OCI-LY1 (cell line): ENCODE measurements around the gene RAP1GDS1.

Experiments
- H2AFZ ChIP-seq: fragments of 200-600 bp; sonication (generic), shearing (Covaris generic); 2 replicates; pipeline ENCODE4 v1.6.0; 2014; ENCODE audit warnings: antibody characterized with exemption, mild to moderate bottlenecking, low read length
- H3F3A ChIP-seq: fragments of 200-600 bp; sonication (generic), shearing (Covaris generic); 2 replicates; pipeline ENCODE4 v1.6.0; 2014; ENCODE audit warnings: mild to moderate bottlenecking, antibody characterized with exemption, low read length, moderate library complexity; ENCODE audit not compliant: insufficient read depth
- H3K27ac ChIP-seq: fragments of 200-600 bp; sonication (generic); 2 replicates; pipeline ENCODE4 v1.5.1; 2014; ENCODE audit warnings: low read length, mixed run types, mild to moderate bottlenecking, low read depth; ENCODE audit not compliant: poor library complexity, severe bottlenecking
- H3K27me3 ChIP-seq: fragments of 200-600 bp; sonication (generic); 2 replicates; pipeline ENCODE4 v1.6.0; 2014; ENCODE audit warnings: antibody characterized with exemption, mild to moderate bottlenecking, low read length, moderate library complexity; ENCODE audit not compliant: insufficient read depth
- H3K36me3 ChIP-seq: fragments of 200-600 bp; sonication (generic); 2 replicates; pipeline ENCODE4 v1.6.1; 2014; ENCODE audit warnings: mild to moderate bottlenecking, antibody characterized with exemption, low read length, moderate library complexity, mixed read lengths; ENCODE audit not compliant: insufficient read depth
- H3K4me1 ChIP-seq: fragments of 200-600 bp; sonication (generic); 2 replicates; pipeline ENCODE4 v1.5.1; 2014; ENCODE audit warnings: mild to moderate bottlenecking, low read length, moderate library complexity; ENCODE audit not compliant: insufficient read depth, severe bottlenecking
- H3K4me2 ChIP-seq: fragments of 200-600 bp; sonication (generic), shearing (Covaris generic); 2 replicates; pipeline ENCODE4 v1.6.1; 2014; ENCODE audit warnings: low read length
- H3K4me3 ChIP-seq: fragments of 200-600 bp; sonication (generic); 2 replicates; pipeline ENCODE4 v1.5.1; 2014; ENCODE audit warnings: low read length, low read depth, mild to moderate bottlenecking, mixed read lengths; ENCODE audit not compliant: poor library complexity, severe bottlenecking
- H3K79me2 ChIP-seq: fragments of 200-600 bp; shearing (Covaris generic); 2 replicates; pipeline ENCODE4 v1.6.1; 2016; ENCODE audit warnings: mixed run types, low read length, mixed read lengths; ENCODE audit not compliant: insufficient read depth
- H3K9ac ChIP-seq: fragments of 200-600 bp; sonication (generic), shearing (Covaris generic); 2 replicates; pipeline ENCODE4 v1.6.1; 2014; ENCODE audit warnings: mild to moderate bottlenecking, low read length, mixed read lengths
- H3K9me2 ChIP-seq: fragments of 200-600 bp; sonication (generic), shearing (Covaris generic); 2 replicates; pipeline ENCODE4 v1.6.1; 2014; ENCODE audit warnings: low read depth, mild to moderate bottlenecking, low read length, mixed read lengths
- H3K9me3 ChIP-seq: fragments of 200-600 bp; shearing (Covaris generic); 2 replicates; pipeline ENCODE4 v1.6.1; 2014; ENCODE audit warnings: low read length, mixed read lengths
- H4K20me1 ChIP-seq: fragments of 200-600 bp; sonication (generic), shearing (Covaris generic); 2 replicates; pipeline ENCODE4 v1.6.0; 2016; ENCODE audit warnings: mild to moderate bottlenecking, low read length; ENCODE audit not compliant: insufficient read depth
- EZH2 ChIP-seq: fragments of 200-600 bp; sonication (generic), shearing (Covaris generic); IDR thresholded peaks from 2 replicates; pipeline ENCODE4 v1.8.0; 2017; ENCODE audit warnings: borderline replicate concordance, mixed run types, mild to moderate bottlenecking, antibody characterized with exemption, low read length, moderate library complexity, mixed read lengths
- TF ChIP-seq, protein P1 (sequence below): fragments of 200-600 bp; sonication (generic), shearing (Covaris generic); IDR thresholded peaks from 2 replicates; pipeline ENCODE4 v1.5.1; 2017; ENCODE audit warnings: mild to moderate bottlenecking, antibody characterized with exemption, low read length, moderate library complexity, mixed read lengths

Gene RAP1GDS1

DNA sequence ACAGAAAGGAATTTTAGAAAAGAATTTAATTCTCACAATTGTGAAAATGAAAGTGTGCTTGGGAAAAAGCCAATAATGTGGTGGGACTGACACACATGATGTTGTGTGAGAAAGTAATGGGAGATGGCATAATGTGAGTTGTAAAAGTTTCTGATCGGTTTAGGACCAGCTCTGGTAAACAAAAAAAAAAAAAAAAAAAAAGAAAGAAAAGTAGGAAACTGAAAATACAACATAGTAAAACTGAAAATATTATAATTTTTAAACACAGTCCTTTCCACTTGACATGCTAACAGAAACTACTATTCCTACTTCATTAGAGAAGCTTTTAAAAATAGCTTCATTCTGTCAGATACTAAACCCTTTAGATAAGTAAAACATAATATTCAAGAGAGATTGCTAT is 28.2 kb downstream of the RAP1GDS1 start:
- peak overlapping the region; percentile 22; the same call in 1 of the 2 replicates for H3K4me2 ChIP-seq
- no peaks in the 10 kb centered on the region for H3K9me3 ChIP-seq
- H3K36me3 ChIP-seq, result peaks cover 9% of the 10 kb centered on the region; the same call in 1 of the 2 replicates
- no peaks in the 10 kb centered on the region for H3F3A ChIP-seq
- H2AFZ ChIP-seq, result no peak overlapping the region
- no peaks in the 10 kb centered on the region for H4K20me1 ChIP-seq
- no peaks in the 10 kb centered on the region for H3K27me3 ChIP-seq
- TF ChIP-seq, protein P1, sequence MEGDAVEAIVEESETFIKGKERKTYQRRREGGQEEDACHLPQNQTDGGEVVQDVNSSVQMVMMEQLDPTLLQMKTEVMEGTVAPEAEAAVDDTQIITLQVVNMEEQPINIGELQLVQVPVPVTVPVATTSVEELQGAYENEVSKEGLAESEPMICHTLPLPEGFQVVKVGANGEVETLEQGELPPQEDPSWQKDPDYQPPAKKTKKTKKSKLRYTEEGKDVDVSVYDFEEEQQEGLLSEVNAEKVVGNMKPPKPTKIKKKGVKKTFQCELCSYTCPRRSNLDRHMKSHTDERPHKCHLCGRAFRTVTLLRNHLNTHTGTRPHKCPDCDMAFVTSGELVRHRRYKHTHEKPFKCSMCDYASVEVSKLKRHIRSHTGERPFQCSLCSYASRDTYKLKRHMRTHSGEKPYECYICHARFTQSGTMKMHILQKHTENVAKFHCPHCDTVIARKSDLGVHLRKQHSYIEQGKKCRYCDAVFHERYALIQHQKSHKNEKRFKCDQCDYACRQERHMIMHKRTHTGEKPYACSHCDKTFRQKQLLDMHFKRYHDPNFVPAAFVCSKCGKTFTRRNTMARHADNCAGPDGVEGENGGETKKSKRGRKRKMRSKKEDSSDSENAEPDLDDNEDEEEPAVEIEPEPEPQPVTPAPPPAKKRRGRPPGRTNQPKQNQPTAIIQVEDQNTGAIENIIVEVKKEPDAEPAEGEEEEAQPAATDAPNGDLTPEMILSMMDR, result no peak
- TF ChIP-seq EZH2, result no peak
- peak overlapping the region; percentile 58 for H3K27ac ChIP-seq
- no peaks in the 10 kb centered on the region for H3K9me2 ChIP-seq
- H3K79me2 ChIP-seq, result peaks cover 46% of the 10 kb centered on the region
- no peak overlapping the region for H3K4me3 ChIP-seq
- no peak overlapping the region for H3K9ac ChIP-seq
- H3K4me1 ChIP-seq, result peaks cover 23% of the 10 kb centered on the region

DNA sequence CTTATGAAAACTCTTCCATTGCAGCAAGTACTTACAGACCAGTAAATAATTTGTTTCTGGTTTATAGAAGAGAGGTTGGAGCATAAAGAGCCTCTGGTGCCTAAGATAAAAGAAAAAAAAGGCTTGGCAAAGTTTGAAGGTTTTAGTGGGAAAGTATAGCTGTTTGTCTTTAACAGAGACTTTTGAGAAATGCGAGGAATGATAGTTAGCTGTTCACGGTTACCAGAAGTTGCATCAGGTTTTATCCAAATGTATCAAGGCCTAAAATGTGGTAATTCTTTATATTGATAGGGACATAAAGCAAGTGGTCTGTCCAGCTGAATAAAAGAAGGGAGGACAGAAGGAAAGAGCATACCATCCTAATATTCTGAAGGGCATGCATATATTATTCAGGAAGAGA is 29.3 kb downstream of the RAP1GDS1 start:
- no peak overlapping the region for H3K27ac ChIP-seq
- no peak overlapping the region for H2AFZ ChIP-seq
- H3K79me2 ChIP-seq, result peaks cover 41% of the 10 kb centered on the region
- H3K4me3 ChIP-seq, result no peak overlapping the region
- no peak overlapping the region for H3K4me2 ChIP-seq
- no peaks in the 10 kb centered on the region for H3K9me2 ChIP-seq
- no peaks in the 10 kb centered on the region for H4K20me1 ChIP-seq
- H3K27me3 ChIP-seq, result no peaks in the 10 kb centered on the region
- no peak overlapping the region for H3K9ac ChIP-seq
- TF ChIP-seq EZH2, result no peak
- TF ChIP-seq, protein P1, result no peak
- peaks cover 23% of the 10 kb centered on the region for H3K4me1 ChIP-seq
- peaks cover 20% of the 10 kb centered on the region; the same call in 1 of the 2 replicates for H3K36me3 ChIP-seq
- no peaks in the 10 kb centered on the region for H3K9me3 ChIP-seq
- no peaks in the 10 kb centered on the region for H3F3A ChIP-seq

DNA sequence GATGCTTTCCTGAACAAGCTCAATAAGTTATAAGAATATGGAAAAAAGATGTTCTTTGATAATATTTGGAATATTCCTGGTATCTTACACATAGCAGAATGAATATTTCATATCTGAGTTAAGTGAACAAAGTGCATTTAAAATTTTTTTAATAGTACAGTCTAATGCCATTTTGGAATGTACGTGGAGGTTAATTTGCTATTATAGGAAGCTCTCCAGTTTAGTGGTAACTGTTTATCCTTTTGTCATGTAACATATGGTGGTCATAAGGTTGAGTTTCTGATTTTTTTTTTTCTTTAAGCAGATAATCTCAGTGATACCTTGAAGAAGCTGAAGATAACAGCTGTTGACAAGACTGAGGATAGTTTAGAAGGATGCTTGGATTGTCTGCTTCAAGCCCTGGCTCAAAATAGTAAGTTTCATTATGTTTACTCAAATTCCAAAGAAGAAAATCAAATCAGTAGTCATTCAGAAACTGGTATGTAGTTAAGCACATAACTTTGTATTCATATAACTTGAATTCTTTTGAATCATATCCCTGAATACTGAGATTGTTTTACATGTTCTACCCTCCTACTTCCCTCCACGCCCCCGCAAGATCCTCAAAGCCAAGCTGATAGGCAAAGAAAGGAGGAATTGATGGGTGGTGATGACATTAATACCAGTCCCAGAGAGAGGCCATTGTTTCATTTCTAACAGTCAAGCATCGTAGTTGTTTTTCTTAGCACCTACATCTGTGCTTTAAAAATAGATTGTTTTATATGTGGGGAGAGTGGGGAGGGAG is 32.1 kb downstream of the RAP1GDS1 start:
- H4K20me1 ChIP-seq, result no peaks in the 10 kb centered on the region
- no peaks in the 10 kb centered on the region for H3K9me2 ChIP-seq
- H3K9me3 ChIP-seq, result no peaks in the 10 kb centered on the region
- no peaks in the 10 kb centered on the region for H3F3A ChIP-seq
- H3K4me1 ChIP-seq, result peaks cover 23% of the 10 kb centered on the region
- no peak overlapping the region for H2AFZ ChIP-seq
- no peak overlapping the region for H3K9ac ChIP-seq
- no peak overlapping the region for H3K4me2 ChIP-seq
- no peak overlapping the region for H3K27ac ChIP-seq
- H3K36me3 ChIP-seq, result peaks cover 31% of the 10 kb centered on the region; the same call in 1 of the 2 replicates
- TF ChIP-seq EZH2, result no peak
- TF ChIP-seq, protein P1, result no peak
- H3K27me3 ChIP-seq, result no peaks in the 10 kb centered on the region
- H3K79me2 ChIP-seq, result peaks cover 27% of the 10 kb centered on the region
- no peak overlapping the region for H3K4me3 ChIP-seq
